Effector memory CD4-positive, alpha-beta T cell (primary cell): ENCODE data around the gene MAP3K5.
"Not testable (repeated sequence)": the region's sequence is repeated elsewhere in the genome, so short reads cannot be mapped to it uniquely, and the experiment has no call there.

ENCODE experiments used
- DNase-seq, 3 donors: peaks; one replicate each; pipeline ENCODE4 v3.0.0-alpha.2; 2020
- H3K27ac ChIP-seq: 2 replicates; pipeline ENCODE4 v1.7.0; 2013; ENCODE audit warnings: mild to moderate bottlenecking, low read length, moderate library complexity; ENCODE audit not compliant: insufficient read depth, poor library complexity, severe bottlenecking
- H3K27me3 ChIP-seq: replicated peaks from 2 replicates; pipeline ENCODE4 v1.7.0; 2013; ENCODE audit warnings: mild to moderate bottlenecking, low read length; ENCODE audit not compliant: insufficient read depth, control insufficient read depth, poor library complexity, severe bottlenecking
- H3K36me3 ChIP-seq: 2 replicates; pipeline ENCODE4 v1.7.0; 2013; ENCODE audit warnings: mild to moderate bottlenecking, low read length, moderate library complexity; ENCODE audit not compliant: control insufficient read depth, insufficient read depth
- H3K4me1 ChIP-seq: 2 replicates; pipeline ENCODE4 v1.7.0; 2013; ENCODE audit warnings: low read length, mild to moderate bottlenecking; ENCODE audit not compliant: control insufficient read depth, insufficient read depth, poor library complexity, severe bottlenecking
- H3K4me3 ChIP-seq: 2 replicates; pipeline ENCODE4 v1.7.0; 2013; ENCODE audit warnings: low read length, low read depth, mild to moderate bottlenecking; ENCODE audit not compliant: insufficient read depth, poor library complexity, severe bottlenecking
- H3K9me3 ChIP-seq: 2 replicates; pipeline ENCODE4 v1.7.0; 2013; ENCODE audit warnings: mild to moderate bottlenecking, low read length, moderate library complexity; ENCODE audit not compliant: control insufficient read depth

Gene MAP3K5

DNA sequence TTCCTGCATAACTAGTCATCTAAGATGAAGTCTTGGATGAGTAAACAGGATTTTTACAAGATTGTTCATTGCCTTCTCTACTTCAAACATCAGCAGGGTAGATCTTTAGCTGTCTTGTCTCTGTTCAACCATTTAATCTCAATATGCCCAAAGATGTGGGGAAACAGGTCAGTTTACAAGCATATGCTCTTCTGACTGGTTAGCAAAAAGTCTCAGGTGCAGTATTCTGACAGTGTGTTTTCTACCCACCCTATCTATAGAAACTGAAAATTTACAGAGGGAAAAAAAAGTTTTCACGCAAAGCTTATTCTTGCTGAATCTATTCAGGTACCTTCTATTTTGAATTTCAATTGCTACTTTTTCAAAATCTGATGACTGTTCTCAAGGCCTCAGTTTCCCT, 29.0 kb downstream of the MAP3K5 start:
- Histone ChIP-seq H3K27ac (no peak overlapping the region), H3K4me1 (peaks cover 63% of the 10 kb centered on the region), H3K9me3 (no peaks in the 10 kb centered on the region), H3K36me3 (no peaks in the 10 kb centered on the region), H3K4me3 (no peak overlapping the region), H3K27me3 (no peaks in the 10 kb centered on the region)
- no peak for DNase-seq

DNA sequence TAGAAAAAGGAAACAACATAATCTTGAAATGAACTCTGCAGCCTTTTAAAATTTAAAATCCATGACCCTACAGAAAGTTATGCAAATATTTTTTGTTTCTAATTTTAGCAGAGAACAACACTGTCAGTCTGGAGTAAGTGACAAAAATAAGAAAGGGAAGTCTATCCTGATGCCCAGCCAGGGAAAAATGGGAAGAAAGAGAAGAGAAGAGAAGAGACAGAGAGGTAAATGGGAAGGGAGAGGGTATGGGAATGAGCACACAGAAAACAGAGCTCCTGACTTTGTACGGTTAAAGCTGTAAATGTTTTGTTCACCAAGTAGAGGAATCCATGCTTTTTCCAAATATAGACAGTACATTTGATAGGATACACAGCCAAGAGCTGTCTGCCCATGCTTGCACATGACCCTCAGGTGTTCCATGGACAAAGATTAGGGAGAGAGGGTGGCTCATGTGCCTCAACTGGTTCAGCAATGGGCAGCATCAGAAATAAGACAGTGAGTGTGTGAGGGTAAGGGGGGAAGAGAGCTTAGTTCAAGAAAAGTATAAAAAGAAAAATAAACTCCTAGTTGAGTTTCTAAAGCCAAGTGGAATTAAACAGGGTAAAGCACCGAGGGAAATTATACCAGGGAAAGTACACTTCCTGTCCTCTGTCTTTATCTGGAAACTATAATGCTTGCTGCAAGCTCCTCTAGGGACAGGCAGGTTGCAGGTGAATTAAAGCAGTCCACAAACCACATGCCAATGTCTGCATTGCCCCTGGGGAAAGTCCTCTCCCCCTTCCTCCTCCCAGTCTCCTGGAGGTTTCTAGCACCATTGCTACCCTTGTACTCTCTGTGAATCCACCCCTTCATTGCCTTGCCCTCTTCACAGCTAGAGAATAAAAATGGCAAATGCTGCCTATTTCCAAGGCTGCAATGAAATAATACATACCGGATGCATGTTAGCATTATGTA, 30.0 kb downstream of the MAP3K5 start:
- peak overlapping the region; percentile 56 for H3K27ac ChIP-seq
- peak overlapping the region; percentile 29 for H3K4me3 ChIP-seq
- H3K36me3 ChIP-seq, result no peaks in the 10 kb centered on the region
- no peak for DNase-seq
- no peaks in the 10 kb centered on the region for H3K9me3 ChIP-seq
- no peaks in the 10 kb centered on the region for H3K27me3 ChIP-seq
- H3K4me1 ChIP-seq, result peaks cover 55% of the 10 kb centered on the region

DNA sequence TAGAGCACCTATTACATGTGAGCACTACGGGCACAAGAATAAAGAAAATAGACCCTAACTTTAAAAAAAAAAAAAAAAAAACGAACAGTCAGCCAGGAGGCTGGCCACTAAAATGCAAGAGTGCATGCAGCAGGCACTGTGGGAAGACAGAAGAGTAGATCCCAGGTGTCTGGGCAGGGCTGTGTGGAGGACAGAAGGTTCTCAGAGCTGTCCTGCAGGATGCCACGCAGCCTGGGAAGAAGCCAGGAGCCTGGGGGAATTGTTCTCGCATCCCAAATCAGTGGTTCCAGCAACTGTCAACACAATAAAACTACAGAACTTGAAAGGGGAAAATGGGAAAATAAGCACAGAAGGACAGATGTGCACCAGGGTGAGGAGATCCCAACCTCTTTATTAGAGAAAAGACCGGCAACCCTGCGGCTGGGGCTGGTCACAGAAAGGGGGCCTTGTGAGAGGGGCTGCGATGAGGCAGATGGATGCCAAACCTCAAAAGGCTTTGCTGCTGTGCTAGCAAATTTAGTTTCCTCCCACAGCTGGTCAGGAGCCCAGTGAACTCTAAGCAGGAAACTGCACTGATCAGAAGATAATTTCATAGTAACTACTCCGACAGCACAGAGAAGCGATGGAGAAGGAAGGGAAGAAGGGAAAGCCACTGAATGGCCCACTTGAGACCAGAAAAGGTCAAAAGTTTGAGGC, 30.9 kb downstream of the MAP3K5 start:
- Histone ChIP-seq H3K27me3 (no peaks in the 10 kb centered on the region), H3K4me1 (peaks cover 46% of the 10 kb centered on the region), H3K36me3 (no peaks in the 10 kb centered on the region), H3K4me3 (peak overlapping the region; percentile 29), H3K27ac (peak overlapping the region; percentile 56), H3K9me3 (no peaks in the 10 kb centered on the region)
- no peak for DNase-seq

DNA sequence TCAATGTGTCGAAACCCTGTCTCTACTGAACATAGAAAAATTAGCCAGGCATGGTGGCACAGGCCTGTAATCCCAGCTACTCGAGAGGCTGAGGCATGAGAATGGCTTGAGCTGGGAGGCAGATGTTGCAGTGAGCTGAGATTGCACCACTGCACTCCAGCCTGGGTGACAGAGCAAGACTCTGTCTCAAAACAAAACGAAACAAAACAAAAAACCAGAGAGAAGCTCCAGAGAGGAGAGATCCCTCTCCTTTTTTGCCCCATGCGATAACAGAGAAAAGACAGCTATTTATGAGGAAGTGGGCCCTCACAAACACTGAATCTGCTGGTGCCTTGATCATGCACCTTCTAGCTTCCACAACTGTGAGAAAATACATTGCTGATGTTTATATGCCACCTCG, 31.5 kb downstream of the MAP3K5 start:
- H3K4me1 ChIP-seq, result peaks cover 44% of the 10 kb centered on the region

DNA sequence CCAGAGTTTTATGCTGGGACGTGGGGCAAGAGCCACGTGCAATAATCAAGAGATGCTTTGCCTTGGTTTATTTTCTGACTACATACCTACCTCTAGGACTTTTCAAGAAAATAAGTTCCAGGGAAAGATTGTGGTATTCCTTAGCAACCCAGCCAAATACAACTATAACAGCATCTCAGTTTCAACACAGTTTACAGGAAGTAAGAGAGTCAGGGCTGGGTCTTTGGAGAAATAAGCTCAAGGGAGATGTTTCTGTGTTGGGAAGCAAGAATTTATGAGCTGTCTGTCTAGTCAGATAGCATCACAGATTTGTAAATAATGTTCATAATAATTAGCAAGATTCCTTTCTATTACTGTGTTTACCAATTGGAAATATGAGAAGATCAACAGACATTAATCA, 35.1 kb downstream of the MAP3K5 start:
- Histone ChIP-seq H3K4me1 (peaks cover 39% of the 10 kb centered on the region), H3K27ac (no peak overlapping the region), H3K27me3 (no peaks in the 10 kb centered on the region), H3K4me3 (no peak overlapping the region), H3K9me3 (no peaks in the 10 kb centered on the region), H3K36me3 (no peaks in the 10 kb centered on the region)
- DNase-seq, result no peak

More for the DNA sequence above, 31.5 kb downstream of the MAP3K5 start:
- H3K36me3 ChIP-seq, H3K4me3 ChIP-seq, H3K9me3 ChIP-seq, DNase-seq, H3K27me3 ChIP-seq: not testable (repeated sequence)
- H3K27ac ChIP-seq, result peak overlapping the region; percentile 56

DNA sequence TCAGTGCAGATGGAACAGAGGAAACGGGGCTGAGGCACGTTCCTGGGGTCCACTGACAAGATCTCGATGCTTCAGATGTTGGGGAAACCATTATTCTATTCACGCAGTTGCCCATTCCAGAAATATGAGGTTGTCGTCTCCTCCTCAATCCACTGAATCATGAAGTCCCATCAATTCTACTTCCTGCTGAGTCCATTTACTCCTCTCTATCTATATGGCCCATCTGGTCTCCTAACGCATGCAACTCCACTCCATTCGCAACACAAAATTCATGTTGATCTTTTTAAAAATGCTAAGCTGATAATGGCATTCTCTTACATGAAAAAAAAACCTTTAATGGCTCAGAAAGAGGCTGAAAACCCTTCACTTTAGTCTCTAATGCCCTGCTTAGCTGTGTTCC, 37.5 kb downstream of the MAP3K5 start:
- no peak overlapping the region for H3K4me3 ChIP-seq
- peaks cover 42% of the 10 kb centered on the region for H3K4me1 ChIP-seq
- no peaks in the 10 kb centered on the region for H3K9me3 ChIP-seq
- H3K27ac ChIP-seq, result no peak overlapping the region
- H3K27me3 ChIP-seq, result no peaks in the 10 kb centered on the region
- no peaks in the 10 kb centered on the region for H3K36me3 ChIP-seq
- no peak for DNase-seq

DNA sequence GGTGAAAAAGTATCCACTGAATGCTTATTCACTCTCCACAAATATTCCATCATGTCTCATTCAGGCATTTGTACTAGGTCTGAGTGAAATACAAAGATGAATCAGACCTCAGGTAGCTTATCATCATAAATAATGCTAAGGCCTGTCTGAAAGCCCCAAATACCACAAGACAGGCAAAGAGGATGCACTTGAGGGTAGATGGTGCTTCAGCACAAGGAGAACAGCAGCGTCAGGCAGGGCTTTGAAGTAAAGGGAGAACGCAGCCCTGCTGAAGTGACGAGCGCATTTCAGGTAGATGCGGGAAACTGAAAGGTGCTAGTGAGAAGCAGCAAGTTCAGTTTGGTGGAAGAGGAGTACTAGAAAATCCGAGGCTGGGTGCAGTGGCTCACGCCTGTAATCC, 38.7 kb downstream of the MAP3K5 start:
- H3K27me3 ChIP-seq, result no peaks in the 10 kb centered on the region
- peak overlapping the region; percentile 54 for H3K27ac ChIP-seq
- H3K36me3 ChIP-seq, result no peaks in the 10 kb centered on the region
- H3K4me3 ChIP-seq, result no peak overlapping the region
- peak; percentile 49 to 67 (median 58) for DNase-seq
- H3K4me1 ChIP-seq, result peaks cover 46% of the 10 kb centered on the region
- no peaks in the 10 kb centered on the region for H3K9me3 ChIP-seq

DNA sequence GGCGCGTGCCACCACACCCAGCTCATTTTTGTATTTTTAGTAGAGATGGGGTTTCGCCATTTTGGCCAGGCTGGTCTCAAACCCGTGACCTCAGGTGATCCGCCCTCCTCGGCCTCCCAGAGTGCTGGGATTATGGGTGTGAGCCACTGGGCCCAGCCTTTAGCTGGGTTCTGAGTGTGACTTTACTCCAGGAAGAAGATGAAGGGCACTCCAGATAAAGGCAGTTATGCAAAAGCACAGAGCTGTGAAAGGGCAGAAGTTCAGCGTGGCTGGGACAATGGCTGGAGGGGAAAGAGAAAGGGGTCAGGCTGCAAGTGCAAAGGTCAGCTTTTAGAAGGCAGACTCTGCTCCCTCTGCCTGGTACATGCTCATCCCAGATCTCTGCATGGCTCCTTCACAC, 39.7 kb downstream of the MAP3K5 start:
- Histone ChIP-seq H3K36me3 (no peaks in the 10 kb centered on the region), H3K4me3 (no peak overlapping the region), H3K27ac (peak overlapping the region; percentile 47), H3K9me3 (no peaks in the 10 kb centered on the region), H3K4me1 (peaks cover 46% of the 10 kb centered on the region), H3K27me3 (no peaks in the 10 kb centered on the region)
- no peak for DNase-seq

DNA sequence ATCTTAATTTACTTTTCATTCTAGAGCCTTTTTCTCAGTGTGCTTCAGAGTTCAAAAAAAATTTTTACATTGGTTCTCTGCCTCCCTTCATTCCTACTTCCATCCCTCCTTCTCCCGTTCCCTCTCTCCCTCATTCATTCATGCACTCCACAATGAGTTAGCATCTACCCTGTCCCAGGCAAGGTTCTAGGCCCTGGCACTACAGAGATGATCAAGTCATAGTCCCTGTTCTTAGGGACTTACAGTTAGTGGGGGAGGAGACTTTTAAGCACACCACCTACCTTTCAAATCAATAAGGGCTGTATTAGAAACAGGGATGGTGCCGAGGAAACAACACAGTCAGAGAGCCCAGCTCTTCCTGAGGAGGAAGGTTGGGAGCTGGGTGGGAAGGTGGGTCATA, 40.3 kb downstream of the MAP3K5 start:
- no peaks in the 10 kb centered on the region for H3K27me3 ChIP-seq
- peak overlapping the region; percentile 44 for H3K27ac ChIP-seq
- H3K4me3 ChIP-seq, result peak overlapping the region; percentile 17
- DNase-seq, result no peak
- peaks cover 46% of the 10 kb centered on the region for H3K4me1 ChIP-seq
- no peaks in the 10 kb centered on the region for H3K36me3 ChIP-seq
- no peaks in the 10 kb centered on the region for H3K9me3 ChIP-seq

DNA sequence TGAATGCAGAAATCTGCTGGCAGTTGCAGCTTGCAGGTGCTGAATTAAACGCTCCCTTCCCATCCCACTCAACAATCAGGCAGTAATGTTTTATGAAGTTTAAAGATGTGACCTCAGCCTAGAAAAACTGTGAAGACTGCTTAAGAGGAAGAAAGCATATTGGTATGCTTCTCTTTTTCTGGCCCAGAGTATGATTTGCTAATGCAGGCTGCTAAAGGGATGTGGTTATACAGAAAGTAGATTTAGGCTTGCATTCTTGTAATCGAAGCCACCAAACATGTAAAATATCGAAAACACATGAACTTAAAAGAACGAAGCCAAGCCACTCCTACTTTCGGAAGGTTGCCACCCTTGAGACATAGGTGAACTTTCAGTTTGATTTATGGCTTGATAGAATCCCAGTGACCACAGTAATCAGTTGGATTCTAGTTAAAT, 40.7 kb downstream of the MAP3K5 start:
- H3K27me3 ChIP-seq, result no peaks in the 10 kb centered on the region
- H3K4me1 ChIP-seq, result peaks cover 46% of the 10 kb centered on the region
- H3K9me3 ChIP-seq, result no peaks in the 10 kb centered on the region
- peak overlapping the region; percentile 17 for H3K4me3 ChIP-seq
- H3K36me3 ChIP-seq, result no peaks in the 10 kb centered on the region
- H3K27ac ChIP-seq, result peak overlapping the region; percentile 44
- DNase-seq, result no peak
